Islet of Langerhans (tissue), 1 donor: ENCODE measurements around the gene CCDC50.

ENCODE experiments used
- FAIRE-seq: peaks from one replicate; lab custom pipeline; 2011; peaks lifted over from hg19 to GRCh38; lab: Jason Lieb, UNC

Gene CCDC50

GRCh38 chr3:191426311-191426710 lies 97.1 kb downstream of the CCDC50 start:
- FAIRE-seq: no peak

- FAIRE-seq: peak; percentile 76
Measured at GRCh38 chr3:191428177-191428576, 99.0 kb downstream of the CCDC50 start.

DNA sequence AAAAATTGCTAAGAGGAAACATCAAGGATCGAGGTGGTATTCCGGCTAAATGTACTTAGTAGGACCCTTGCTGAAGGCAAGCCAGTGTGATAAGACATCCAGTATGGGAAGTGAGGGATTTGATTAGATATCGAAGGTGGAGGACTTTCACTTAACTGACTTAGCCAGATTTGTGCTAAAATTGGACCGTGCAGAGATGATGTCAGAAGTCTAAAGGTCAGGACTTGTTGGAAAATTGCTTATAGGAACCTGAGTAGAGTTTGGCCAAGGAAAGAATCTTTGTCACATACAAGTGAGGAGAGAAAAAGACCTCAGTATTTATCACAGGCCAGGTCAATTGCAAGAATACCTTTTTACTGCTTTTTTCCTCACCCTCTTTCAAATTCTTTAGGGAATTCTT lies 100.9 kb downstream of the CCDC50 start:
- FAIRE-seq: no peak

DNA sequence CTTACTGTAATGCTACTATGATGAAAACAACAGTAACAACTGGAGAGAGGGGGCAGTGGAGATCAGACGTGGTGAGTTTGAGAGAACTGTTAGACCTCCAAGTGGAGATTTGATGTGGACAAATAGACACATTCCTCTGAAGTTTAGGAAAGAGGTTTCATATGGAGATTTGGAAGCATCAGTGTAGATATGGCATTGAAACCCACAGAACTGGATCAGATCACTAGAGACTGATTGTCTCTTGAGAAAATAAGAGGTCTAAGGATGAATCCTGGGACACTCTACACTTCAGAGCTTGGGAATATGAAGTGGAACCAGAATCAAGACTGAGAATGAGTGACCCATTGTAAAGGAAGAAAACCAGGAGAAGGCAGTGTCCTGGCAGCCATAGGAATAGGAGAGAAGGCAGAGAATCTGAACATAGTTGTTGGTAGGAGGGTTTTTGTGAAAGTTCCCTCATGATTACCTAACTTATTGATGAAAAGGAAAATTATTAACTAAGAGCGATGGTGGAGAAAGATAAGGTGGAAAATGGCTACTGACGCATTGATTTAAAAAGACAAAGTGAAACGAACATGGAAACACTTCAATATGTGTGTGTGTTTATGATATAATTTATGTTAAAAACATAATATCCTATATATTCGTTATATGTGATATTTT lies 102.1 kb downstream of the CCDC50 start:
- FAIRE-seq: no peak

GRCh38 chr3:191432162-191432561 lies 103.0 kb downstream of the CCDC50 start:
- no peak for FAIRE-seq

DNA sequence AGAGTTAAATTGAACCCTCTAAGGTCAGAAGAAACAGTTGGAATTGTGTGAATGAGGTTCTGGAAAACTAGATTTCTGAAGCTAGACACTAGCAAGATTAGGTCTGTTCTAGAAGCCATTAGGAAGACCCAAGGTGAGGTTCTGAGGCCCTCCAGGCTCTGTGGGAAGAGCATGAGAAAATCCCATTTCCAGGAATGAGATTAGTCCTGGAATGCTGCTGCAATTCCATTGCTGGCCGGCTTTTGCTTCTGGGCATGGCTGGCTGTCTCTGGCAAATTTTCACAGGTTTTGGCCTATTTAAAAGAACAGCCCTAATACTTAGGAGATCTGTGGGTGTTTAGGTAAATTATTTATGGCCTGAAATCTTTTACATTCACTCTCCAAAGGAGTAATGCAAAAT lies 104.8 kb downstream of the CCDC50 start:
- FAIRE-seq: no peak

DNA sequence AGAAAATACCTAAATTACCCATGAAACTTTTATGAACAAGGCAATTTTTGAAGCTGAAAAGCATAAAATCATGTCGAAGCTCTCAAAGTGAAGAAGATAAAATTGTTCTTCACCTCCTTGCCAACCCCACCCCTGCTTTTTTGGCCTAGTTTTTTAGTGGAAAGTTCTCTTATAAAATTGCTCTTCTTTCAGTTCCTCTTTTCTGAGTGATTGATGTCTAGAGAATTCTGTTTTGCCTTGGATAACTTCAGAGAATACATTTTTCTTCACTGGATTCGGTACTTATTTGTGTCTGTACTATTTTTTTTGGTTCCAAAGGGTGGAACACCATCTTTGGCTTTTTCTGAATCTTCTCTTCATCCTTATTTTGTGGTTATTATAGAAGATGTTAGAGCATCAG lies 106.8 kb downstream of the CCDC50 start:
- FAIRE-seq: no peak

DNA sequence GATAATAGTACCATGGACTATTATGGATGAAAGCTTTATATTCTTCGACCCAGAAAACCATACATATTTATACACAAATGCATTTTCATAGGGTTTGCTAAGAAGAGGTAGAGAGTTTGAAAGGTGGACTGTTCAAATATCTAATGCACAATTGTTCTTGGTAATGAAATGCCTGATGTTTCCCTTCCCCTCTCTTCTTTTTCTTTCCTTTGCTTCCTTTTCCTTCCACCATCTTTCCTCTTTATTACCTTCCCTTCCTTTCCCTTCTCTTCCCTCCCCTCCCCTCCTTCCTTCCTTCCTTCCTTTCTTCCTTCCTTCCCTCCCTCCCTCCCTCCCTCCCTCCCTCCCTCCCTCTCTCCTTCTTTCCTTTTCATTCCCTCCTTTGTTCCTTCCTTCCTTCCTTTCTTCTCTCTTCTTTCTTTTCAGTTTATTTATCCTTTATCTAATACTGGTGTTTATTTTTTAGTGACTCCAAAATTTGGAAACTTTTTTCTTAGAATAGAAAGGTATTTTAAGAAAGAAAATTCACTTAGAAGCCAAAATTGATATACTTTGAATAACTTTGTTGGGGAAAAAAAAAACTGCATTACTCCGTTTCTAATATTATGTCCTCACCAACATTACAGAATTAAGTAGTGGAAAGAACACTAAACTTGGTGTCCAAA lies 109.1 kb downstream of the CCDC50 start:
- FAIRE-seq: no peak

GRCh38 chr3:191440532-191440931 lies 111.3 kb downstream of the CCDC50 start:
- FAIRE-seq: no peak

DNA sequence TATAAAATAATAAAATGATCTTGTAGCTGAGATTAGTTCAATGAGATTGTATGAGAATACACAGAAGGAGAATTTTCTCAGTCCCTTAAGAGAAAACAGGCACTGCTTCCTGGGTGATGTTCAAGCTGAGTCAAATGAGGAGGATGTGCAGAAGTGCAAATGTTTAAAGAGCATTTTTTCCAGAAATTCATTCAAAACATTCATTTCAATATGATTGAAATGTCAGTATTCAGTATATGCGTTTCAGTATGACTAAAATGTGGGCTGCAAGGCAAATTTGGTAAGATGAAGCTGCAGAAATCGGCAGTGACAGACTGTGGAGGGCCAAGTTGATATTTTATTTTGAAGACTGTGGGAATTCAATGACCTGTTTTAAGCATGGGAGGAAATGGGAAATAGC lies 112.5 kb downstream of the CCDC50 start:
- FAIRE-seq: no peak

DNA sequence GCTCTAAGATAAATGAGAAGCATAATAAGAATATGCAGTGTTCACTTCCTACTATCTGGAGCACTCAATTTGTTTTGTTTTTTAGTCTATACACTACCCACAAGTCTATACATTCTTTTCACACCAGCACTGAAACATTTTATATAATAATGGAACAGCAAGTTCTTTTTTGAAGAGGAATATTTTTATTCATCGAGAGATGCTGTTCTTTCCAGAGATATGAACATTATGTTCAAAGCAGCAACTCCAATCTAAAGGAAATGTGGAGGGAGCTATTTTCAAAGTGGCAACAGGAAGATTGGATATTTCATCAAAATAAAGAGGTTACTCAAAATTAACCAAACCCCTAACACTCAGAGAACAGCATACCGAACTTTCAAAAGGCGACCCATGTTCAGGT lies 115.4 kb downstream of the CCDC50 start:
- no peak for FAIRE-seq
